HEK293 (cell line): ENCODE data around the gene HNRNPUL2.
A peak's percentile ranks its signal among the peaks of the same experiment; 100 is the strongest.

Experiments
- CTCF ChIA-PET: fragments of 350-600 bp; formaldehyde crosslinking; extraction: SDS; loops from one replicate; lab custom pipeline; 2021; ENCODE audit warnings: antibody characterized with exemption; lab: Yijun Ruan, JAX
- POLR2A ChIA-PET: fragments of 300-600 bp; formaldehyde crosslinking; extraction: SDS; loops from one replicate; lab custom pipeline; 2020; ENCODE audit warnings: antibody characterized with exemption, inconsistent platforms; lab: Yijun Ruan, JAX
- H3K27ac ChIP-seq: fragments of 200-500 bp; sonication (Bioruptor generic); 2 replicates; pipeline ENCODE4 v1.5.1; 2014; ENCODE audit warnings: low read depth, low read length, control low read depth, inconsistent platforms; ENCODE audit errors: extremely low read depth
- H3K36me3 ChIP-seq, 2 experiments: fragments of 200-500 bp in 1 of 2; sonication (Bioruptor generic) in 1 of 2; 1 replicate in 1 of 2; 2 replicates in 1 of 2; pipeline ENCODE4 v1.5.1; 2014 to 2017; ENCODE audit warnings: inconsistent platforms in 2 of 2, low read length in 2 of 2; ENCODE audit not compliant: control insufficient read depth in 2 of 2, insufficient read depth in 1 of 2
- H3K4me1 ChIP-seq: fragments of 200-500 bp; sonication (Bioruptor generic); 2 replicates; pipeline ENCODE4 v1.5.1; 2014; ENCODE audit warnings: mild to moderate bottlenecking, low read length, inconsistent platforms; ENCODE audit not compliant: control insufficient read depth, insufficient read depth
- H3K4me3 ChIP-seq: 2 replicates; pipeline ENCODE4 v1.5.1; 2011; ENCODE audit warnings: low read depth, mild to moderate bottlenecking, control low read depth, low read length, moderate library complexity
- H3K9me3 ChIP-seq: fragments of 200-500 bp; sonication (Bioruptor generic); 2 replicates; pipeline ENCODE4 v1.5.1; 2014; ENCODE audit warnings: low read depth, low read length, inconsistent platforms; ENCODE audit not compliant: control insufficient read depth, insufficient read depth
- ATF2 ChIP-seq: fragments of 450-650 bp; formaldehyde crosslinking; IDR thresholded peaks from 2 replicates; pipeline ENCODE4 v1.5.1; 2016; ENCODE audit warnings: missing biosample characterization, missing genetic modification characterization, low read depth
- GLIS2 ChIP-seq: fragments of 450-650 bp; formaldehyde crosslinking; IDR thresholded peaks from 2 replicates; pipeline ENCODE4 v1.5.1; 2016; ENCODE audit warnings: missing biosample characterization, missing genetic modification characterization
- IKZF3 ChIP-seq: fragments of 450-650 bp; IDR thresholded peaks from 2 replicates; pipeline ENCODE4 v1.5.0; 2018; ENCODE audit warnings: missing biosample characterization, mild to moderate bottlenecking, missing genetic modification characterization, moderate library complexity
- KLF7 ChIP-seq: fragments of 450-650 bp; formaldehyde crosslinking; IDR thresholded peaks from 2 replicates; pipeline ENCODE4 v1.5.1; 2016; ENCODE audit warnings: missing biosample characterization, missing genetic modification characterization, borderline replicate concordance
- KLF8 ChIP-seq: fragments of 450-650 bp; formaldehyde crosslinking; IDR thresholded peaks from 2 replicates; pipeline ENCODE4 v1.5.1; 2016; ENCODE audit warnings: missing biosample characterization, missing genetic modification characterization
- PRDM6 ChIP-seq: fragments of 450-650 bp; formaldehyde crosslinking; IDR thresholded peaks from 2 replicates; pipeline ENCODE4 v1.5.1; 2017; ENCODE audit warnings: missing biosample characterization, missing genetic modification characterization
- SALL2 ChIP-seq: fragments of 450-650 bp; formaldehyde crosslinking; IDR thresholded peaks from 2 replicates; pipeline ENCODE4 v1.5.0; 2017; ENCODE audit warnings: missing biosample characterization, mild to moderate bottlenecking, missing genetic modification characterization, borderline replicate concordance
- SCRT2 ChIP-seq: fragments of 450-650 bp; formaldehyde crosslinking; IDR thresholded peaks from 2 replicates; pipeline ENCODE4 v1.5.1; 2016; ENCODE audit warnings: missing biosample characterization, missing genetic modification characterization
- TRIM28 ChIP-seq: IDR thresholded peaks from 2 replicates; pipeline ENCODE4 v1.6.1; 2011; ENCODE audit warnings: low read length, control low read depth, borderline replicate concordance
- WT1 ChIP-seq: fragments of 450-650 bp; formaldehyde crosslinking; IDR thresholded peaks from 2 replicates; pipeline ENCODE4 v1.5.1; 2016; ENCODE audit warnings: missing biosample characterization, missing genetic modification characterization
- YY2 ChIP-seq: fragments of 450-650 bp; formaldehyde crosslinking; IDR thresholded peaks from 2 replicates; pipeline ENCODE4 v1.5.1; 2016; ENCODE audit warnings: missing biosample characterization, missing genetic modification characterization
- ZEB2 ChIP-seq: fragments of 450-650 bp; formaldehyde crosslinking; IDR thresholded peaks from 2 replicates; pipeline ENCODE4 v1.5.1; 2016; ENCODE audit warnings: missing biosample characterization, missing genetic modification characterization
- ZNF10 ChIP-seq: fragments of 450-650 bp; formaldehyde crosslinking; IDR thresholded peaks from 2 replicates; pipeline ENCODE4 v1.5.1; 2017; ENCODE audit warnings: missing biosample characterization, missing genetic modification characterization
- ZNF184 ChIP-seq: fragments of 450-650 bp; IDR thresholded peaks from 2 replicates; pipeline ENCODE4 v1.5.1; 2018; ENCODE audit warnings: missing biosample characterization, mild to moderate bottlenecking, missing genetic modification characterization
- ZNF19 ChIP-seq: fragments of 450-650 bp; formaldehyde crosslinking; IDR thresholded peaks from 2 replicates; pipeline ENCODE4; 2016; ENCODE audit warnings: missing biosample characterization, missing genetic modification characterization, low read depth
- ZNF248 ChIP-seq: fragments of 450-650 bp; formaldehyde crosslinking; IDR thresholded peaks from 2 replicates; pipeline ENCODE4 v1.5.1; 2017; ENCODE audit warnings: missing biosample characterization, missing genetic modification characterization
- ZNF341 ChIP-seq: fragments of 450-650 bp; formaldehyde crosslinking; IDR thresholded peaks from 2 replicates; pipeline ENCODE4; 2016; ENCODE audit warnings: low read depth, missing biosample characterization, missing genetic modification characterization
- ZNF366 ChIP-seq: fragments of 450-650 bp; formaldehyde crosslinking; conservative IDR thresholded peaks from 2 replicates; pipeline ENCODE4 v1.5.1; 2016; ENCODE audit warnings: missing biosample characterization, missing genetic modification characterization
- ZNF433 ChIP-seq: fragments of 450-650 bp; formaldehyde crosslinking; IDR thresholded peaks from 2 replicates; pipeline ENCODE4 v1.5.1; 2016; ENCODE audit warnings: missing biosample characterization, missing genetic modification characterization, low read depth
- ZNF639 ChIP-seq: fragments of 450-650 bp; formaldehyde crosslinking; IDR thresholded peaks from 2 replicates; pipeline ENCODE4 v1.5.1; 2016; ENCODE audit warnings: missing biosample characterization, missing genetic modification characterization
- ZNF776 ChIP-seq: fragments of 450-650 bp; formaldehyde crosslinking; IDR thresholded peaks from 2 replicates; pipeline ENCODE4 v1.5.0; 2017; ENCODE audit warnings: missing biosample characterization, missing genetic modification characterization, borderline replicate concordance
- ZNF791 ChIP-seq: fragments of 450-650 bp; formaldehyde crosslinking; IDR thresholded peaks from 2 replicates; pipeline ENCODE4 v1.5.1; 2016; ENCODE audit warnings: missing biosample characterization, missing genetic modification characterization
- ZXDB ChIP-seq: fragments of 450-650 bp; formaldehyde crosslinking; IDR thresholded peaks from 2 replicates; pipeline ENCODE4 v1.5.1; 2016; ENCODE audit warnings: missing biosample characterization, missing genetic modification characterization

HNRNPUL2 gene

GRCh38 chr11:62666259-62666926 lies 60.9 kb downstream of the HNRNPUL2 start:
- H3K27ac ChIP-seq = no peak overlapping the region
- CTCF ChIA-PET = interaction anchor here (1.2 to 2.5 kb wide), 2 partner anchors 10 to 15 kb away, joined by 5 to 10 read pairs; no protein-coding TSS in a partner anchor
- H3K9me3 ChIP-seq = no peaks in the 10 kb centered on the region
- POLR2A ChIA-PET = interaction anchor here (1.0 to 5.0 kb wide), 13 partner anchors 8 to 93 kb away, joined by 3 to 79 read pairs (median 8); partner anchors contain the start of genes B3GAT3, EEF1G, GANAB and INTS5
- no peak for TF ChIP-seq ZNF248 (tag by site-specific recombination)
- H3K4me3 ChIP-seq = no peak overlapping the region
- peaks cover 0 to 43% of the 10 kb centered on the region in 2 experiments; a peak in 2 of 3 replicates for H3K36me3 ChIP-seq
- no peaks in the 10 kb centered on the region for H3K4me1 ChIP-seq

- peaks cover 0 to 43% of the 10 kb centered on the region in 2 experiments; a peak in 2 of 3 replicates for H3K36me3 ChIP-seq
- H3K9me3 ChIP-seq = no peaks in the 10 kb centered on the region
- TF ChIP-seq KLF7 (tag by site-specific recombination) (no peak), GLIS2 (tag by site-specific recombination) (no peak), PRDM6 (tag by site-specific recombination) (no peak), ZNF10 (tag by site-specific recombination) (no peak), ZNF433 (tag by site-specific recombination) (no peak), SCRT2 (no peak), SALL2 (no peak), ZNF776 (tag by site-specific recombination) (no peak), ZNF184 (tag by site-specific recombination) (no peak), WT1 (no peak)
- TF ChIP-seq, all 188 proteins: peak for 0
- POLR2A ChIA-PET = interaction anchor here (0.7 to 5.0 kb wide), 42 partner anchors 9 to 241 kb away, joined by 3 to 90 read pairs (median 6); partner anchors contain the start of genes B3GAT3, EEF1G, GANAB and HNRNPUL2
- peak overlapping the region; percentile 18; the same call in 1 of the 2 replicates for H3K27ac ChIP-seq
- CTCF ChIA-PET = interaction anchor here (0.7 to 2.5 kb wide), 9 partner anchors 10 to 73 kb away, joined by 3 to 10 read pairs (median 3); partner anchors contain the start of gene HNRNPUL2
- H3K4me1 ChIP-seq = no peaks in the 10 kb centered on the region
- peak overlapping the region; percentile 30 for H3K4me3 ChIP-seq
Observed at GRCh38 chr11:62665599-62666258, 61.5 kb downstream of the HNRNPUL2 start.

- Histone ChIP-seq H3K4me3 (peak within 1 kb of the TSS; percentile 89), H3K4me1 (no peaks in the 10 kb centered on the region), H3K9me3 (no peaks in the 10 kb centered on the region), H3K27ac (peak within 1 kb of the TSS; percentile 66), H3K36me3 (peaks cover 0 to 43% of the 10 kb centered on the region in 2 experiments; a peak in 2 of 3 replicates)
- ChIA-PET POLR2A (interaction anchor here (0.6 to 5.0 kb wide), 49 partner anchors 9 to 240 kb away, joined by 3 to 90 read pairs (median 5); partner anchors contain the start of genes B3GAT3, EEF1G, GANAB and HNRNPUL2), CTCF (interaction anchor here (0.6 to 2.5 kb wide), 11 partner anchors 10 to 121 kb away, joined by 3 to 10 read pairs (median 3); partner anchors contain the start of gene HNRNPUL2)
- TF ChIP-seq ZNF341 (tag by site-specific recombination) = peak; percentile 61; the same call in 1 of the 2 replicates
- TF ChIP-seq ZNF791 = no peak
- peak; percentile 77; the same call in 1 of the 2 replicates for TF ChIP-seq ZEB2
- no peak for TF ChIP-seq TRIM28
- TF ChIP-seq ZNF366 (tag by site-specific recombination) = no peak
- no peak for TF ChIP-seq YY2 (tag by site-specific recombination)
- TF ChIP-seq ZNF639 = 0 out of 2 replicates have a peak, but pooled peaks have one; percentile 11
- 0 out of 2 replicates have a peak, but pooled peaks have one; percentile 23 for TF ChIP-seq IKZF3 (tag by site-specific recombination)
- 0 out of 2 replicates have a peak, but pooled peaks have one; percentile 25 for TF ChIP-seq ZXDB (tag by site-specific recombination)
- TF ChIP-seq KLF8 (tag by site-specific recombination) = peak; percentile 69
- TF ChIP-seq ZNF19 (tag by site-specific recombination) = no peak
- TF ChIP-seq ATF2 (tag by site-specific recombination) = no peak
Observed at GRCh38 chr11:62665075-62665598, 62.1 kb downstream of the HNRNPUL2 start, which contains the start of the genes C11orf98 and CSKMT. C11orf98 (minus strand) TSS chr11:62665210; CDS start chr11:62665169, 41 bp downstream. CSKMT (plus strand) TSS chr11:62665312; CDS start chr11:62665880, 568 bp downstream.
